Measurements from ENCODE around the gene MSI2.

The MSI2 gene

DNA sequence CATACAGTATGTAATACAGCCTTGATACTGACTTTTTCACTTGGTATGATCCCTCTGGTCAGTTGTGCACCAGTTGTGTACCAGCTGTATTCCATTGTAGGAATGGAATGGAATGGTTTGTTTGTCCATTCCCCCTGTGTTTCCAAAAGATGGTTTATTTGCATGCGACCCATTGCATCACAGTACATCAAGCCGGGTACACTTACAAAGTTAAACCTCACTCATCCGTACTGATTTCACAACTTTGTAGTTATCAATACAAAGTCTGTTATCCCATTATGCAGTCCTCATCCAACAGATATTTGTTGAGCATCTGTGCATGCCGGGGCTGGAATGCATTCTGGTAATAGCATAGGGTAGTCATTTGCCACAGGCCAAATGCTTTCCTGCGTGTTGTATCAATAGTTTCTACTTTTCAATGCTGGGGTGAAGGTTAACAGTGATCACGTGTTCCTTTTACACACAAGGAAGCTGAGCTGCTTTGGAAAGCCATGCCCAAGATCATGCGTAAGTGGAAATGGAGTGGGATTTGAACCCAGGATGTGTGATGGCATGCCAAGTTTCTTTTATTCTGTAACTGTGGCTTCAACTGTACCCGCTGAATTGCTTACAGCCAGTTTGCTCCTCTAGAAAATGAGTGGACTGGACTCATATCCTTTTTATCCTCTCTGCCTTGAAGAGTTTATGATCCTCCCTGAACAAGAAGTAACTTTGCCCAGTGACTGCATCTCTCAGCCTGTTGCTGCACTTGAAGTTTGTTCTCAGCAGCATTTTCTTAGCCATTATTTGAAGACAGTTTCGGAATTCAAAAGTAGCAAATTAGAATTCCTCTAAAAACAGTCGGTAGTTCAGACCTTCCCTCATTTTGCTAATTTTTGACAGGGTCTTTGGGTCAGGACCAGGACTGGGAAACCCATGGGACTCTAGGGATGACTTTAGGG is 260.2 kb downstream of the MSI2 start:
- no peak for DNase-seq (ENCODE audit: low read depth)
- TF ChIP-seq, protein P1, sequence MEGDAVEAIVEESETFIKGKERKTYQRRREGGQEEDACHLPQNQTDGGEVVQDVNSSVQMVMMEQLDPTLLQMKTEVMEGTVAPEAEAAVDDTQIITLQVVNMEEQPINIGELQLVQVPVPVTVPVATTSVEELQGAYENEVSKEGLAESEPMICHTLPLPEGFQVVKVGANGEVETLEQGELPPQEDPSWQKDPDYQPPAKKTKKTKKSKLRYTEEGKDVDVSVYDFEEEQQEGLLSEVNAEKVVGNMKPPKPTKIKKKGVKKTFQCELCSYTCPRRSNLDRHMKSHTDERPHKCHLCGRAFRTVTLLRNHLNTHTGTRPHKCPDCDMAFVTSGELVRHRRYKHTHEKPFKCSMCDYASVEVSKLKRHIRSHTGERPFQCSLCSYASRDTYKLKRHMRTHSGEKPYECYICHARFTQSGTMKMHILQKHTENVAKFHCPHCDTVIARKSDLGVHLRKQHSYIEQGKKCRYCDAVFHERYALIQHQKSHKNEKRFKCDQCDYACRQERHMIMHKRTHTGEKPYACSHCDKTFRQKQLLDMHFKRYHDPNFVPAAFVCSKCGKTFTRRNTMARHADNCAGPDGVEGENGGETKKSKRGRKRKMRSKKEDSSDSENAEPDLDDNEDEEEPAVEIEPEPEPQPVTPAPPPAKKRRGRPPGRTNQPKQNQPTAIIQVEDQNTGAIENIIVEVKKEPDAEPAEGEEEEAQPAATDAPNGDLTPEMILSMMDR (conservative IDR thresholded peaks at IDR 0.05; ENCODE audit: low read depth, low read length), result no peak
- H3K4me3 ChIP-seq (ENCODE audit: low read depth, low read length), result no peak overlapping the region

DNA sequence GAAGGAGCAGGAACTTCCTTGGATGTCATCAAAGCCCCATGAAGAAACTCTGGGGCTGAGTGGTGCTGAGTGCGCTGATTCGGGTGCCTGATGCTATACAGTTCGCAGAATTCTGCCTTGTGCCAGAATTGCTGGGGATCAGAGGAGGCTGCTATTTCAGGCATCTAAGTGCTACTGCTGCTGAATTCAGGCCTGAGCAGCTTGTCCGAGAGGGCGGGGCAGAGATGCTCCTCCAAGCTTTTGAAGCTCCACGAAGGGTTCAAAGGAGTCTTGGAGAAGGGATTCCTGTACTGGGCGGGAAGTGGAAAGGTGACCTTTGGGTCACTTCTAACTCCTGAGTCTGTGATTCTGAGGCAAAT is 260.9 kb downstream of the MSI2 start:
- H3K4me3 ChIP-seq (ENCODE audit: low read depth, low read length), result no peak overlapping the region
- no peak for DNase-seq (ENCODE audit: low read depth)
- TF ChIP-seq, protein P1 (conservative IDR thresholded peaks at IDR 0.05; ENCODE audit: low read depth, low read length), result no peak

DNA sequence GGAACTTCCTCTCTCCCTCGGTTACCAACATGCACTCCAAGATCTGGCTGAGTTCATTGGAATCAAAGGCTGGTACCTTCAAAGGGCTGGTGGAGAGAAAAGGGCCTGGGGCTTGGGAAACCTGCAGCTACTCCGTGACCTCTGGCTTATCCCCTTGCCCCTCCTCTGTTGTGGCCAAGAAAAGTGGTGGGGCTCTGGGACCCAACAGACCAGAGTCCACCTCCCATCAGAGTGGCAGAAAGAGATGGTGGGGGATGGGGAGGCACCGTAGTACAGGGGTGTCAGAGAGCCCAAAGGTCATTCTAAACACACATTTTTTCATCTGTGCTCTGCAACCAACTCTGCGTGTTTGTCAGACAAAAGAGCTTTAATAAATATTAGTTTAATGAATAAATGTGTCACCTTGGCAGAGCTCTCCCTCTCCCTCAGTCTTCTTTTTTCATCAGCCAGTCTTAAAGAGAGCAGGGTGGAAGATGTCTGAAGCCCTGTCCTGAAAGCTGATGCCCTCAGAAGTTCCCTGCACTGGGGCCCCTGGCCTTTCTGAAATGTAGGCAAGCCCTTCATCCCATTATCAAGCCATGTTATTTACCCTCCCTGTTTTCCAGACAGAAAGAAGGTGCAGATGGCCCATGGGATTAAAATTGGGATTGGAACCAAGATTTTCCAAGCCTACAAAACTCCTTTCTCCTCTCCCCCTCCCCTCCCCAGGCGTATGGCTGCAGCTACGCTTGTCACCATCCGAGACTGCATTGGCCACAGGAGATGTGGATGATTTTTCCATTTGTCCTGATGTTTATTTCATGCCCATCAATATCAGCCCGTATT is 261.5 kb downstream of the MSI2 start:
- no peak for DNase-seq (ENCODE audit: low read depth)
- TF ChIP-seq, protein P1 (conservative IDR thresholded peaks at IDR 0.05; ENCODE audit: low read depth, low read length), result no peak
- H3K4me3 ChIP-seq (ENCODE audit: low read depth, low read length), result no peak overlapping the region

DNA sequence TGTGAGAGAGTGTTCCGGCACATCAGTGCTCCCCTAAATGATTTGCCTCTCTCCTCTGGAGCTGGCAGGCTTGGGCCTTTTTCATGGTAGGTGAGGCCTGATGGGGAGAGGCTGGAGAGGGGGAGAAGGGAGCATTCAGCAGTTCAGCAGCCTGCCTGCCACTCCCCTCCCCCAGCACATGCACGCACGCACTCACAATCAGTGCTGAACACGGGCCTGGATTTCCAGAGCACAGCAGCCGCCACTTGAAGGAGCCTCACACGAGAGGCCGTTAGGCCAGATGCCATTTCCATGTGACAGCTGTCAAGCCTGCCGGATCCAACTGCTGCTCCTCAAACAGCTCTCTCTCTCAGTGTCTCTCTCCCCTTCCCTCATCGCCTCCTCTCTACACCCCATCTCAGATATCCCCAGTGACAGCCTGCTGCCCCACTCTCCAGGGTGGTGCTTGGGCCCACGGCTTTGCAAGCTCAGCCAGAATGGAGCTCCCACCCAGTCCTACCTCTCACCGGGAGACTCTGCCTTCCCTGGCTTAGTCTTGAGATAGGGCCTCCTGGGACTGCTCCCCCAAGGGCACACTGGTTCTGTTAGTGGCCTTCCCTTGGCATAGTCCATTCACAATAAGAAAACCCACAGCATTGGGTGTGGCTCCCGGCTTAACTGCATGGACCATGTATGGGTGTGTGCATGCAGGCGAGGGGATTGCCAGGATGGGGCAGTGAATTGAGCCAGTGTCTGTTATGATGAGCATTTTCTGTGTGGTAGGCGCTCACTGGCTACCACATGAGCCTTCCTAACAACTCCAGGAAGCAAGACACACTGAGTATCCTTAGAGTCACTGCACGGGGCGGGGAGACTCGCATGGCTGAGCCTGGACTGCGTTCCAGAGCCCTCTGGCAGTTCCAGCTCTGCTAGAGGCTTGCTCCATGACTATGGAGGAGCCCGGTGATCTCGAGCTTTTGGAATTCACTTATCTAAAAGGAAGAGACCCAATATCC is 262.6 kb downstream of the MSI2 start:
- no peak for DNase-seq (ENCODE audit: low read depth)
- no peak overlapping the region for H3K4me3 ChIP-seq (ENCODE audit: low read depth, low read length)
- TF ChIP-seq, protein P1 (conservative IDR thresholded peaks at IDR 0.05; ENCODE audit: low read depth, low read length), result no peak

DNA sequence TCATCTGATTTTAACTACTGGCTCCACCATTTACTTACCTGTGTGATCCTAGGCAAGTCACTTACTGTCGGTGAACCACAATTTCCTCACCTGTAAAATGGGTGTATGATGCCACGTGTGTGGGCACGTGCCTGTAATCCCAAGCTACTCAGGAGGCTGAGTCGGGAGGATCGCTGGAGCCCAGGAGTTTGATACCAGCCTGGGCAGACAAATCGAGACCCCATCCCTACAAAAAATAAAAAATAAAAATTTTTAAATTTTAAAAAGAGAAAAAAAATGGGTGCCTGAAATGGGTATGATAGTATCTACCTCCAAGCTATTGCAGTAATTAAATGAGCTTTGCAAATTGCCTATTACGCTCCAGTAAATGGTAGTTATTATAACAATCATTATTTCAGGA is 263.5 kb downstream of the MSI2 start:
- DNase-seq (ENCODE audit: low read depth), result no peak
- no peak overlapping the region for H3K4me3 ChIP-seq (ENCODE audit: low read depth, low read length)
- TF ChIP-seq, protein P1 (conservative IDR thresholded peaks at IDR 0.05; ENCODE audit: low read depth, low read length), result no peak

DNA sequence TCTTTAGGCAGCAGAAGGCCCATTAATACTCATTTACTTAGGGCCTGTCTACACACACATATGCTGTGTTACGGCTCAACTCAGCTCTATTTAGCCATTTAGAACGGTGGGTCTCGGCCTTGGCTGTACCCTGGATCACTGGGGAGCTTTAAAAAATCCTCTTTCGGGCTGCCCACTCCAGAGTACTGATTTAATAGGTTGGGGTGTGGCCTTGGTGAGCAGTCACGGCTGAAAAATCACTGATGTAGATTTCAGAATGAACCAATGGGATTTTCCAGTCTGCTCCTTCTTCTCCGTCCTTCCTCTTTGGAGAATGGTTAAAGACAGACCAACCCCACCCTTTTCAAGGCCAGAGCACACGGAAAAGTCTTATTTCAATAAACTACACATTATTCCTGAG is 265.3 kb downstream of the MSI2 start:
- no peak overlapping the region for H3K4me3 ChIP-seq (ENCODE audit: low read depth, low read length)
- TF ChIP-seq, protein P1 (conservative IDR thresholded peaks at IDR 0.05; ENCODE audit: low read depth, low read length), result no peak
- no peak for DNase-seq (ENCODE audit: low read depth)

Data from choroid plexus epithelial cell (primary cell).